ENCODE results near the gene COA5.
A peak's percentile ranks its signal among the peaks of the same experiment; 100 is the strongest.

The COA5 gene

GRCh38 chr2:98614024-98614739 is 5.9 kb upstream of the COA5 start:
- Mint-ChIP-seq H3K4me1 (peaks cover 23% of the 10 kb centered on the region), H3K4me3 (no peak overlapping the region), H3K27me3 (ENCODE audit: low read depth, poor library complexity) (no peaks in the 10 kb centered on the region), H3K9me3 (no peaks in the 10 kb centered on the region), H3K36me3 (ENCODE audit: low read depth) (peaks cover 60% of the 10 kb centered on the region), H3K27ac (peak overlapping the region; percentile 59)
- no peak for DNase-seq
- TF ChIP-seq CTCF (IDR thresholded peaks at IDR 0.05), result no peak

- peak; percentile 41 for DNase-seq
- peaks cover 40% of the 10 kb centered on the region for H3K4me1 Mint-ChIP-seq
- no peaks in the 10 kb centered on the region for H3K27me3 Mint-ChIP-seq (ENCODE audit: low read depth, poor library complexity)
- peaks cover 29% of the 10 kb centered on the region for H3K36me3 Mint-ChIP-seq (ENCODE audit: low read depth)
- H3K4me3 Mint-ChIP-seq, result peak overlapping the region; percentile 92
- no peak for TF ChIP-seq CTCF (IDR thresholded peaks at IDR 0.05)
- no peaks in the 10 kb centered on the region for H3K9me3 Mint-ChIP-seq
- peak overlapping the region; percentile 98 for H3K27ac Mint-ChIP-seq
Observed at GRCh38 chr2:98608962-98609604, 771 bp upstream of the COA5 start.

GRCh38 chr2:98607741-98608115 is 584 bp downstream of the COA5 start:
- Mint-ChIP-seq H3K9me3 (no peaks in the 10 kb centered on the region), H3K27ac (peak overlapping the region; percentile 79), H3K4me3 (peak overlapping the region; percentile 92), H3K4me1 (peaks cover 40% of the 10 kb centered on the region), H3K27me3 (ENCODE audit: low read depth, poor library complexity) (no peaks in the 10 kb centered on the region), H3K36me3 (ENCODE audit: low read depth) (peaks cover 26% of the 10 kb centered on the region)
- DNase-seq, result no peak
- TF ChIP-seq CTCF (IDR thresholded peaks at IDR 0.05), result no peak

- no peak for DNase-seq
- no peaks in the 10 kb centered on the region for H3K27me3 Mint-ChIP-seq (ENCODE audit: low read depth, poor library complexity)
- H3K4me3 Mint-ChIP-seq, result peak overlapping the region; percentile 92
- TF ChIP-seq CTCF (IDR thresholded peaks at IDR 0.05), result no peak
- H3K36me3 Mint-ChIP-seq (ENCODE audit: low read depth), result peaks cover 25% of the 10 kb centered on the region
- peaks cover 40% of the 10 kb centered on the region for H3K4me1 Mint-ChIP-seq
- peak overlapping the region; percentile 72 for H3K27ac Mint-ChIP-seq
- H3K9me3 Mint-ChIP-seq, result no peaks in the 10 kb centered on the region
Observed at GRCh38 chr2:98607104-98607503, 1.2 kb downstream of the COA5 start.

GRCh38 chr2:98606431-98606830 is 1.9 kb downstream of the COA5 start:
- peak overlapping the region; percentile 92 for H3K4me3 Mint-ChIP-seq
- no peaks in the 10 kb centered on the region for H3K27me3 Mint-ChIP-seq (ENCODE audit: low read depth, poor library complexity)
- DNase-seq, result no peak
- no peaks in the 10 kb centered on the region for H3K9me3 Mint-ChIP-seq
- peaks cover 39% of the 10 kb centered on the region for H3K4me1 Mint-ChIP-seq
- TF ChIP-seq CTCF (IDR thresholded peaks at IDR 0.05), result no peak
- H3K27ac Mint-ChIP-seq, result peak overlapping the region; percentile 72
- peaks cover 22% of the 10 kb centered on the region for H3K36me3 Mint-ChIP-seq (ENCODE audit: low read depth)

- Mint-ChIP-seq H3K36me3 (ENCODE audit: low read depth) (peaks cover 18% of the 10 kb centered on the region), H3K4me1 (peaks cover 26% of the 10 kb centered on the region), H3K27ac (peak overlapping the region; percentile 75), H3K4me3 (no peak overlapping the region), H3K9me3 (no peaks in the 10 kb centered on the region), H3K27me3 (ENCODE audit: low read depth, poor library complexity) (no peaks in the 10 kb centered on the region)
- DNase-seq, result no peak
- no peak for TF ChIP-seq CTCF (IDR thresholded peaks at IDR 0.05)
Observed at GRCh38 chr2:98605076-98605475, 3.2 kb downstream of the COA5 start.
